8988T (cell line): ENCODE measurements around the gene IL17RD.

Experiments used
- DNase-seq: peaks from one replicate; pipeline ENCODE4 v3.0.0; 2011

IL17RD gene

GRCh38 chr3:57164657-57165573, at the start of gene IL17RD:
IL17RD (minus strand) TSS chr3:57165353; CDS start chr3:57165286, 67 bp downstream.
- DNase-seq: peak; percentile 72

- no peak for DNase-seq
Measured at GRCh38 chr3:57206423-57206822, 41.3 kb upstream of the IL17RD start.

- DNase-seq: no peak
Measured at GRCh38 chr3:57199895-57200297, 34.7 kb upstream of the IL17RD start, which contains the start of gene HESX1. HESX1 (minus strand) TSS chr3:57199978; CDS start chr3:57199918, 60 bp downstream.

- DNase-seq: no peak
Measured at GRCh38 chr3:57194641-57195040, 29.5 kb upstream of the IL17RD start.

- DNase-seq: no peak
Measured at GRCh38 chr3:57192028-57192427, 26.9 kb upstream of the IL17RD start.

GRCh38 chr3:57184526-57184925, 19.4 kb upstream of the IL17RD start:
- DNase-seq: no peak

- no peak for DNase-seq
Measured at GRCh38 chr3:57179580-57180410, 14.6 kb upstream of the IL17RD start.

GRCh38 chr3:57176045-57176444, 10.9 kb upstream of the IL17RD start:
- DNase-seq: no peak

GRCh38 chr3:57173687-57174086, 8.5 kb upstream of the IL17RD start:
- DNase-seq: no peak

- no peak for DNase-seq
Measured at GRCh38 chr3:57170946-57171345, 5.8 kb upstream of the IL17RD start.

- DNase-seq: peak; percentile 79
Measured at GRCh38 chr3:57169872-57170623, 4.9 kb upstream of the IL17RD start.

GRCh38 chr3:57169108-57169507, 4.0 kb upstream of the IL17RD start:
- no peak for DNase-seq

- no peak for DNase-seq
Measured at GRCh38 chr3:57168151-57168550, 3.0 kb upstream of the IL17RD start.

- no peak for DNase-seq
Measured at GRCh38 chr3:57166660-57167059, 1.5 kb upstream of the IL17RD start.

GRCh38 chr3:57165641-57166040, 488 bp upstream of the IL17RD start:
- no peak for DNase-seq

GRCh38 chr3:57164217-57164656, 916 bp downstream of the IL17RD start:
- DNase-seq: no peak

GRCh38 chr3:57163751-57164150, 1.4 kb downstream of the IL17RD start:
- DNase-seq: no peak

- no peak for DNase-seq
Measured at GRCh38 chr3:57161915-57162314, 3.2 kb downstream of the IL17RD start.

- no peak for DNase-seq
Measured at GRCh38 chr3:57160765-57161538, 4.2 kb downstream of the IL17RD start.

- no peak for DNase-seq
Measured at GRCh38 chr3:57160076-57160764, 4.9 kb downstream of the IL17RD start.
